Spleen (tissue), 7 donors: Measurements from ENCODE around the gene KCNH5.

ENCODE experiments used
- POLR2A ChIP-seq, 3 donors: fragments of 450-650 bp; IDR thresholded peaks; one replicate each; pipeline ENCODE4 v1.5.1; 2017; ENCODE audit warnings: antibody characterized with exemption in 3 of 3, mild to moderate bottlenecking in 1 of 3
- TF ChIP-seq, protein P1 (sequence below), 11 experiments: fragments of 200-600 bp in 7 of 11; fragments of 450-650 bp in 4 of 11; sonication (generic) in 4 of 11; IDR thresholded peaks in 8 of 11; conservative IDR thresholded peaks in 3 of 11; 1 replicate in 7 of 11; 2 replicates in 4 of 11; pipeline versions ENCODE4 v1.4.0 to v1.8.0; 2016 to 2021; ENCODE audit warnings: antibody characterized with exemption in 11 of 11, inconsistent platforms in 4 of 11, mild to moderate bottlenecking in 1 of 11
- donor health status: DM: no; HTN: no; CAD: no; lungs with moderate emphysema.
- donor health status: DM: no; HTN: no; CAD: no.
- donor health status: DM: no; HTN: no; CAD: no.

DNA sequence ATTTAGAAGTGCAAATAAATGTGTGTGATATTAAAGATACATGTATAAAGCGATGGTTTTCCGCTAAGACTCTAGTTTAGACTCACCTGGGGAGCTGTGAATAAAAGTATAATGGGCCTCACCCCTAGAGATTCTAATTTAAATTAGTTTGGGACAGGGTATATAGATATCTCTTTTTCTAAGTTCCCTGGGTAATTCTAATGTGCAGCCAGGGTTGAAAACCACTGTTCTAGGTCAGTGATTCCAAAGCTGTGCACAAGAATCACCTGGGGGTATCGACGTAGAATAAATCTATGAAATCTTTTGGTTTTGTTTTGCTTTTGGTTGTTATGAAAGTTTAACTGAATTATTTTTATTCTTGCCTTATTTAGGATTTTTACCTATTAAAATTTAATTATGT is 302.1 kb downstream of the KCNH5 start:
- TF ChIP-seq, protein P1, sequence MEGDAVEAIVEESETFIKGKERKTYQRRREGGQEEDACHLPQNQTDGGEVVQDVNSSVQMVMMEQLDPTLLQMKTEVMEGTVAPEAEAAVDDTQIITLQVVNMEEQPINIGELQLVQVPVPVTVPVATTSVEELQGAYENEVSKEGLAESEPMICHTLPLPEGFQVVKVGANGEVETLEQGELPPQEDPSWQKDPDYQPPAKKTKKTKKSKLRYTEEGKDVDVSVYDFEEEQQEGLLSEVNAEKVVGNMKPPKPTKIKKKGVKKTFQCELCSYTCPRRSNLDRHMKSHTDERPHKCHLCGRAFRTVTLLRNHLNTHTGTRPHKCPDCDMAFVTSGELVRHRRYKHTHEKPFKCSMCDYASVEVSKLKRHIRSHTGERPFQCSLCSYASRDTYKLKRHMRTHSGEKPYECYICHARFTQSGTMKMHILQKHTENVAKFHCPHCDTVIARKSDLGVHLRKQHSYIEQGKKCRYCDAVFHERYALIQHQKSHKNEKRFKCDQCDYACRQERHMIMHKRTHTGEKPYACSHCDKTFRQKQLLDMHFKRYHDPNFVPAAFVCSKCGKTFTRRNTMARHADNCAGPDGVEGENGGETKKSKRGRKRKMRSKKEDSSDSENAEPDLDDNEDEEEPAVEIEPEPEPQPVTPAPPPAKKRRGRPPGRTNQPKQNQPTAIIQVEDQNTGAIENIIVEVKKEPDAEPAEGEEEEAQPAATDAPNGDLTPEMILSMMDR (IDR thresholded peaks at IDR 0.05 in 8 of 11, conservative IDR thresholded peaks at IDR 0.05 in 3 of 11), result no peak
- TF ChIP-seq POLR2A (IDR thresholded peaks at IDR 0.05), result no peak
